ENCODE measurements around the gene CHD8. TPM values are rescaled to one million over a fixed set of nuclear protein-coding genes. Genes with fewer than 3 reads are reported as not detected.

Gene CHD8
- total RNA-seq, 1 donor from 2014 or later: 126 TPM

GRCh38 chr14:21498540-21499526, 42.9 kb upstream of the CHD8 start:
- no peak overlapping the region for H3K4me3 Mint-ChIP-seq
- H3K4me1 Mint-ChIP-seq: no peaks in the 10 kb centered on the region
- H3K9me3 Mint-ChIP-seq: no peaks in the 10 kb centered on the region
- peak overlapping the region; percentile 76 for H3K27ac Mint-ChIP-seq
- no peaks in the 10 kb centered on the region for H3K27me3 Mint-ChIP-seq (ENCODE audit: low read depth)
- H3K36me3 Mint-ChIP-seq: peaks cover 54% of the 10 kb centered on the region
- peak; percentile 71 for TF ChIP-seq CTCF (IDR thresholded peaks at IDR 0.05; ENCODE audit: unreplicated experiment)
- DNase-seq (ENCODE audit: low spot score in 2 of 2, unreplicated experiment in 2 of 2): no peak

- Mint-ChIP-seq H3K4me1 (no peaks in the 10 kb centered on the region), H3K36me3 (peaks cover 55% of the 10 kb centered on the region), H3K27me3 (ENCODE audit: low read depth) (no peaks in the 10 kb centered on the region), H3K27ac (peak overlapping the region; percentile 11), H3K4me3 (no peak overlapping the region), H3K9me3 (no peaks in the 10 kb centered on the region)
- DNase-seq (ENCODE audit: low spot score in 2 of 2, unreplicated experiment in 2 of 2): no peak
- no peak for TF ChIP-seq CTCF (IDR thresholded peaks at IDR 0.05; ENCODE audit: unreplicated experiment)
Observed at GRCh38 chr14:21496453-21496852, 40.5 kb upstream of the CHD8 start.

GRCh38 chr14:21494902-21495762, 39.2 kb upstream of the CHD8 start:
- Mint-ChIP-seq H3K27ac (no peak overlapping the region), H3K4me3 (no peak overlapping the region), H3K27me3 (ENCODE audit: low read depth) (no peaks in the 10 kb centered on the region), H3K36me3 (peaks cover 53% of the 10 kb centered on the region), H3K9me3 (no peaks in the 10 kb centered on the region), H3K4me1 (no peaks in the 10 kb centered on the region)
- DNase-seq (ENCODE audit: low spot score in 2 of 2, unreplicated experiment in 2 of 2): no peak
- TF ChIP-seq CTCF (IDR thresholded peaks at IDR 0.05; ENCODE audit: unreplicated experiment): no peak

- Mint-ChIP-seq H3K9me3 (no peaks in the 10 kb centered on the region), H3K27ac (no peak overlapping the region), H3K36me3 (peaks cover 18% of the 10 kb centered on the region), H3K4me3 (no peak overlapping the region), H3K4me1 (no peaks in the 10 kb centered on the region), H3K27me3 (ENCODE audit: low read depth) (no peaks in the 10 kb centered on the region)
- DNase-seq (ENCODE audit: low spot score in 2 of 2, unreplicated experiment in 2 of 2): no peak
- TF ChIP-seq CTCF (IDR thresholded peaks at IDR 0.05; ENCODE audit: unreplicated experiment): no peak
Observed at GRCh38 chr14:21486640-21487087, 30.7 kb upstream of the CHD8 start.

- peaks cover 17% of the 10 kb centered on the region for H3K4me1 Mint-ChIP-seq
- H3K27ac Mint-ChIP-seq: peak within 1 kb of the TSS; percentile 99
- H3K36me3 Mint-ChIP-seq: peaks cover 18% of the 10 kb centered on the region
- no peaks in the 10 kb centered on the region for H3K27me3 Mint-ChIP-seq (ENCODE audit: low read depth)
- H3K4me3 Mint-ChIP-seq: peak within 1 kb of the TSS; percentile 100
- TF ChIP-seq CTCF (IDR thresholded peaks at IDR 0.05; ENCODE audit: unreplicated experiment): peak; percentile 73
- DNase-seq (ENCODE audit: low spot score in 2 of 2, unreplicated experiment in 2 of 2): peak; percentile 90 to 94
- H3K9me3 Mint-ChIP-seq: no peaks in the 10 kb centered on the region
Observed at GRCh38 chr14:21476925-21477681, 21.2 kb upstream of the CHD8 start, which contains the start of the genes RAB2B and TOX4. Gene RAB2B, minus strand, starts transcription at chr14:21476959. Its CDS starts 87 bp downstream, at chr14:21476872. Gene TOX4, plus strand, starts transcription at chr14:21477195. Its CDS starts 84 bp downstream, at chr14:21477279.

Measured in mesothelial cell of epicardium (in vitro differentiated cells).